Right lobe of liver (tissue), 6 donors: Measurements from ENCODE around the gene ZNF79. TPM values are rescaled to one million over a fixed set of nuclear protein-coding genes. Genes with fewer than 3 reads are reported as not detected.

Experiments
- ATAC-seq, 4 donors: fragments of 200-7000 bp; cut with Tn5 transposase; one replicate each; pipeline ENCODE4 v1.9.1; 2020; ENCODE audit warnings: mild to moderate bottlenecking in 4 of 4, moderate library complexity in 4 of 4
- DNase-seq, 3 donors: peaks; one replicate each; pipeline ENCODE4 v3.0.0-alpha.2; 2020
- H3K27ac ChIP-seq, 3 donors: fragments of 200-600 bp; one replicate each; pipeline ENCODE4 v1.8.0; 2022
- H3K27me3 ChIP-seq, 2 donors: fragments of 200-600 bp; one replicate each; pipeline ENCODE4 v1.8.0; 2022
- H3K36me3 ChIP-seq, 4 donors: fragments of 200-600 bp; sonication (generic) in 1 of 4; one replicate each; pipeline versions ENCODE4 v1.5.1 to v1.8.0; 2017 to 2022; ENCODE audit warnings: control low read depth in 1 of 4
- H3K4me1 ChIP-seq, 4 donors: fragments of 200-600 bp; sonication (generic) in 1 of 4; one replicate each; pipeline versions ENCODE4 v1.5.1 to v1.8.0; 2017 to 2022; ENCODE audit warnings: control low read depth in 1 of 4
- H3K4me3 ChIP-seq, 3 donors: fragments of 200-600 bp; one replicate each; pipeline ENCODE4 v1.8.0; 2022
- H3K9me3 ChIP-seq, 4 donors: fragments of 200-600 bp; sonication (generic) in 1 of 4; one replicate each; pipeline versions ENCODE4 v1.5.1 to v1.8.0; 2017 to 2022; ENCODE audit warnings: control low read depth in 1 of 4
- CTCF ChIP-seq, 4 donors: fragments of 200-600 bp in 3 of 4; fragments of 450-650 bp in 1 of 4; IDR thresholded peaks; one replicate each; pipeline versions ENCODE4 v1.5.1 to v1.8.0; 2016 to 2022; ENCODE audit warnings: antibody characterized with exemption in 4 of 4, mild to moderate bottlenecking in 2 of 4
- POLR2A ChIP-seq: fragments of 450-650 bp; IDR thresholded peaks from one replicate; pipeline ENCODE4 v1.6.1; 2017; ENCODE audit warnings: antibody characterized with exemption, mild to moderate bottlenecking
- WGBS: methylation state at CpG from one replicate; pipeline ENCODE4 v1.1.6; 2018; ENCODE audit warnings: low coverage, low lambda C conversion rate; ENCODE audit not compliant: insufficient coverage; ENCODE audit errors: missing lambda C conversion rate; 5-methylcytosine and 5-hydroxymethylcytosine counted together
- intact Hi-C, 2 donors: fragments of 100-400 bp; cut with DNase I; formaldehyde crosslinking; loops; one replicate each; pipeline versions ENCODE4 v1.11.2 to v1.14.1; 2022
- total RNA-seq, 6 experiments: library from RNA; depleted of rRNA in 2 of 6; stranded (reverse); fragments of >200 nt in 2 of 6; fragmentation: NEBNext Ultra II Directional in 3 of 6; extraction: Animal tissue kit (Norgen Biotek cat#: 25700) in 3 of 6; gene quantifications; one replicate each; pipeline versions ENCODE4 v1.1.0 to v1.2.4, GENCODE V29; 2016 to 2023
- donor health status: DM: no; HTN: yes; CAD: no.
- donor health status: DM: no; HTN: no; CAD: no.
- donor health status: DM: no; HTN: no; CAD: no.
- donor health status: DM: no; HTN: yes; CAD: no.
- donor health status: DM: no; HTN: yes; CAD: no.

ZNF79 gene
- total RNA-seq, 6 experiments from 2014 or later: 2.5 to 4.6 (median 3.5) TPM

- no peak for TF ChIP-seq POLR2A
- TF ChIP-seq CTCF (IDR thresholded peaks at IDR 0.05): no peak
- H3K27me3 ChIP-seq: no peaks in the 10 kb centered on the region
- H3K4me3 ChIP-seq: no peak overlapping the region
- DNase-seq: no peak
- WGBS: 79% methylated on average over 6 of the region's 6 CpGs
- H3K4me1 ChIP-seq: peaks cover 0 to 6% (median 0%) of the 10 kb centered on the region in 4 donors
- no peak for ATAC-seq
- H3K9me3 ChIP-seq: no peaks in the 10 kb centered on the region
- intact Hi-C loops: no loop called here
- no peaks in the 10 kb centered on the region for H3K36me3 ChIP-seq
- no peak overlapping the region for H3K27ac ChIP-seq
Observed at GRCh38 chr9:127388856-127389238, 35.3 kb upstream of the ZNF79 start.

- Histone ChIP-seq H3K36me3 (no peaks in the 10 kb centered on the region), H3K9me3 (no peaks in the 10 kb centered on the region), H3K27ac (no peak overlapping the region), H3K4me3 (no peak overlapping the region), H3K27me3 (no peaks in the 10 kb centered on the region), H3K4me1 (peaks cover 0 to 6% (median 0%) of the 10 kb centered on the region in 4 donors)
- intact Hi-C loops: loop anchor here in 1 of 2 donors (5.0 kb wide), 1 partner anchor 47 kb away; no protein-coding TSS in a partner anchor
- DNase-seq (no peak), ATAC-seq (peak in 1 of 4 donors; percentile 44)
- TF ChIP-seq POLR2A: no peak
- TF ChIP-seq CTCF (IDR thresholded peaks at IDR 0.05): no peak
- WGBS: 45% methylated on average over 3 of the region's 4 CpGs
Observed at GRCh38 chr9:127389381-127390247, 34.6 kb upstream of the ZNF79 start.

GRCh38 chr9:127390248-127390545 is 34.0 kb upstream of the ZNF79 start:
- H3K4me1 ChIP-seq: peaks cover 0 to 6% (median 0%) of the 10 kb centered on the region in 4 donors
- no peaks in the 10 kb centered on the region for H3K36me3 ChIP-seq
- no peaks in the 10 kb centered on the region for H3K9me3 ChIP-seq
- H3K27ac ChIP-seq: no peak overlapping the region
- DNase-seq: no peak
- no peaks in the 10 kb centered on the region for H3K27me3 ChIP-seq
- H3K4me3 ChIP-seq: no peak overlapping the region
- TF ChIP-seq CTCF (IDR thresholded peaks at IDR 0.05) (no peak), POLR2A (no peak)
- ATAC-seq: no peak
- WGBS: 59% methylated on average over 2 of the region's 2 CpGs
- intact Hi-C loops: loop anchor here in 1 of 2 donors (5.0 kb wide), 1 partner anchor 48 kb away; no protein-coding TSS in a partner anchor

GRCh38 chr9:127390563-127390962 is 33.6 kb upstream of the ZNF79 start:
- ATAC-seq (peak in 1 of 4 donors; percentile 12), DNase-seq (no peak)
- H3K4me3 ChIP-seq: no peak overlapping the region
- 62% methylated on average over 4 of the region's 5 CpGs for WGBS
- peaks cover 0 to 6% (median 0%) of the 10 kb centered on the region in 4 donors for H3K4me1 ChIP-seq
- H3K27ac ChIP-seq: no peak overlapping the region
- no peaks in the 10 kb centered on the region for H3K9me3 ChIP-seq
- no peaks in the 10 kb centered on the region for H3K27me3 ChIP-seq
- no peaks in the 10 kb centered on the region for H3K36me3 ChIP-seq
- TF ChIP-seq CTCF (IDR thresholded peaks at IDR 0.05) (no peak), POLR2A (no peak)
- intact Hi-C loops: loop anchor here in 1 of 2 donors (5.0 kb wide), 1 partner anchor 48 kb away; no protein-coding TSS in a partner anchor
